Body of pancreas (tissue), 4 donors: ENCODE results near the gene SKAP1. TPM values are rescaled to one million over a fixed set of nuclear protein-coding genes. Genes with fewer than 3 reads are reported as not detected.

Source experiments
- ATAC-seq: fragments of 150-250 bp; one replicate; pipeline ENCODE4 v1.9.1; 2016
- DNase-seq, 4 donors: peaks; one replicate each; pipeline ENCODE4 v3.0.0-alpha.2; 2019
- H3K27ac ChIP-seq, 4 donors: fragments of 200-600 bp; sonication (generic); 1 replicate in 3 of 4; 2 replicates in 1 of 4; pipeline versions ENCODE4 v1.5.1 to v1.6.1; 2016 to 2019; ENCODE audit warnings: mild to moderate bottlenecking in 1 of 4, mixed read lengths in 1 of 4, moderate library complexity in 1 of 4
- H3K27me3 ChIP-seq, 2 donors: fragments of 200-600 bp; sonication (generic); one replicate each; pipeline ENCODE4 v1.6.0; 2016; ENCODE audit warnings: mild to moderate bottlenecking in 1 of 2
- H3K36me3 ChIP-seq, 2 donors: fragments of 200-600 bp; sonication (generic); replicated peaks in 1 of 2; 2 replicates each; pipeline ENCODE4 v1.5.1; 2016; ENCODE audit warnings: low read depth in 2 of 2; ENCODE audit not compliant: insufficient read depth in 1 of 2
- H3K4me1 ChIP-seq: fragments of 200-600 bp; sonication (generic); one replicate; pipeline ENCODE4 v1.6.0; 2016
- H3K4me3 ChIP-seq, 2 donors: fragments of 200-600 bp; sonication (generic); 1 replicate in 1 of 2; 2 replicates in 1 of 2; pipeline ENCODE4 v1.5.1; 2016 to 2019
- H3K9me3 ChIP-seq, 3 donors: fragments of 200-600 bp; sonication (generic); 1 replicate in 2 of 3; 2 replicates in 1 of 3; pipeline ENCODE4 v1.5.1; 2016
- CTCF ChIP-seq, 7 experiments: fragments of 450-650 bp in 4 of 7; fragments of 200-600 bp in 3 of 7; sonication (generic) in 3 of 7; IDR thresholded peaks; one replicate each; pipeline ENCODE4 v1.5.1; 2016 to 2019; ENCODE audit warnings: antibody characterized with exemption in 7 of 7
- POLR2A ChIP-seq, 3 donors: fragments of 450-650 bp; IDR thresholded peaks; one replicate each; pipeline ENCODE4 v1.6.1; 2016; ENCODE audit warnings: antibody characterized with exemption in 3 of 3, mild to moderate bottlenecking in 2 of 3
- WGBS, 2 donors: methylation state at CpG; one replicate each; pipeline ENCODE4 v1.1.5; 2017; 5-methylcytosine and 5-hydroxymethylcytosine counted together
- intact Hi-C: fragments of 100-400 bp; cut with DNase I; formaldehyde crosslinking; loops from one replicate; pipeline ENCODE4 v1.15.1; 2023
- total RNA-seq, 2 donors: library from RNA; depleted of rRNA; stranded (reverse); fragments of >200 nt; gene quantifications; one replicate each; pipeline ENCODE4 v1.1.0, GENCODE V29; 2016

SKAP1 gene
- total RNA-seq, 2 donors from 2014 or later = 0.78 to 4.0 TPM

- Histone ChIP-seq H3K9me3 (no peaks in the 10 kb centered on the region), H3K4me3 (no peak overlapping the region), H3K27ac (peak overlapping the region in 2 of 4 donors; percentile 84 to 92), H3K27me3 (no peaks in the 10 kb centered on the region), H3K36me3 (no peaks in the 10 kb centered on the region), H3K4me1 (peaks cover 51% of the 10 kb centered on the region)
- intact Hi-C loops = loop anchor here (10.0 kb wide), 1 partner anchor 466 kb away; the partner anchor contains the start of gene HOXB9
- no peak for ATAC-seq
- 79 to 82% methylated on average over 4 of the region's 4 CpGs for WGBS, 2 donors
- DNase-seq = no peak
- TF ChIP-seq CTCF (IDR thresholded peaks at IDR 0.05) (no peak), POLR2A (IDR thresholded peaks at IDR 0.05) (no peak)
Observed at GRCh38 chr17:48159232-48159631, 270.8 kb downstream of the SKAP1 start.

- no peak for DNase-seq
- intact Hi-C loops = loop anchor here (10.0 kb wide), 1 partner anchor 469 kb away; the partner anchor contains the start of gene HOXB9
- 77 to 88% methylated on average over 21 of the region's 21 CpGs for WGBS, 2 donors
- Histone ChIP-seq H3K4me3 (no peak overlapping the region), H3K9me3 (no peaks in the 10 kb centered on the region), H3K4me1 (peaks cover 35% of the 10 kb centered on the region), H3K27me3 (no peaks in the 10 kb centered on the region), H3K27ac (no peak overlapping the region), H3K36me3 (no peaks in the 10 kb centered on the region)
- TF ChIP-seq CTCF (IDR thresholded peaks at IDR 0.05) (no peak), POLR2A (IDR thresholded peaks at IDR 0.05) (no peak)
- no peak for ATAC-seq
Observed at GRCh38 chr17:48155889-48156611, 274.0 kb downstream of the SKAP1 start.

DNA sequence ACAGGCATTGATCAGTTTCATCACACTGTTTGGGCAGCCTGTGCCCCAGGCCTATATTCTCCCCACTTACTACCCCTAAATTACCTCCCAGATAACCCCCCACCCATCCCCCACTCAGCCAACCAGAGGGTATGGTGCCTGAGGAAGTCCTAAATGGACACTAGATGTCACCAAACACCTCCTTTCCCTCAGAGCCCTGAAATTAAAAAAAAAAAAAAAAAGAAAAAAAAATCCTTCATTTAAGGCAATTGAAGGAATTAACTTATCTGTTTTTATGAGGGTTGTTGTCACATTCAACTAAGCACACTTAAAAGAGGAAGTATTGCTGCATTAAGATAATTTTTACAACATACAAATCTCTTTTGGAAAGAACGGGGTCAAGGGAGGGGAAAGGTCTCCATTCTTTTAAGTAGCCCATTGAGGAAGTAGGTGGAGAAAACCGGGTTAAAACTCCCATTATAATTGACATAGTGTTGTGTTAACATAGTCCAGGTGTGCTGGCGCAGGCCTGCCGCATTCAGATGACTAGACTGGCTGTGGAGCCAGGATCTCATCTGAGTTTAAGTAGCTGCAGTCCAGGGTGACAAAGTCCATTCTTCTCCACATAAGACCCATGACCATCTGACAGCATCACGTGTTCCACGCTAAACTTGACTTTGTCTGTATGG, 276.2 kb downstream of the SKAP1 start:
- peak; percentile 69 to 89 (median 80) for DNase-seq
- Histone ChIP-seq H3K36me3 (no peaks in the 10 kb centered on the region), H3K4me3 (no peak overlapping the region), H3K4me1 (peaks cover 14% of the 10 kb centered on the region), H3K27me3 (no peaks in the 10 kb centered on the region), H3K9me3 (no peaks in the 10 kb centered on the region), H3K27ac (peak overlapping the region; percentile 4 to 58 (median 38))
- peak; percentile 93 for ATAC-seq
- intact Hi-C loops = loop anchor here (10.0 kb wide), 1 partner anchor 471 kb away; the partner anchor contains the start of gene HOXB9
- TF ChIP-seq POLR2A (IDR thresholded peaks at IDR 0.05) (no peak), CTCF (IDR thresholded peaks at IDR 0.05) (peak; percentile 51 to 92 (median 62))
- WGBS, 2 donors = 5 to 7% methylated on average over 6 of the region's 6 CpGs

- WGBS, 2 donors = 60 to 64% methylated on average over 4 of the region's 4 CpGs
- Histone ChIP-seq H3K27ac (no peak overlapping the region), H3K4me1 (peaks cover 14% of the 10 kb centered on the region), H3K36me3 (no peaks in the 10 kb centered on the region), H3K4me3 (no peak overlapping the region), H3K27me3 (no peaks in the 10 kb centered on the region), H3K9me3 (no peaks in the 10 kb centered on the region)
- ATAC-seq (no peak), DNase-seq (no peak)
- TF ChIP-seq POLR2A (IDR thresholded peaks at IDR 0.05) = no peak
- no peak for TF ChIP-seq CTCF (IDR thresholded peaks at IDR 0.05)
- intact Hi-C loops = loop anchor here (10.0 kb wide), 1 partner anchor 473 kb away; the partner anchor contains the start of gene HOXB9
Observed at GRCh38 chr17:48152289-48152688, 277.7 kb downstream of the SKAP1 start.
